ENCODE data around the gene REV1.

REV1 gene

DNA sequence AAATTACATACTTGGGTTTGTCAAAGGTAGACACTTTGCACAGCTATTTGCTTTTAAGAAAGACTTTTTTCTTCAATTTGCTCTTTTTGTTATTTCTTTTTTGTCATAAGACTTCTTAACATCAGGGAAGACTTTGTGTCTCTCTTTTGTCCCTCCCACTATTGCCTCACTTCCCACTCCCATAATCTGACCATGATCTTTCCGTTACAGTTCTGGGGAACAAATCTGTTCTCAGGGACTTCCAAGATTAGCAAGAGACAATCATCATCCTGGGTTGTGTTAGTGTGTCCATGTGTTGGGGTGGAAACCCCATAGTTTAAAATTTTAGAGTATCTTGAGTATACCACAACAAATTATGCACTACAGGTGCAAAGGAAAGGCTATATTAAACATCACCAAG, 75.3 kb downstream of the REV1 start:
- no peak overlapping the region for H3K9ac ChIP-seq (ENCODE audit: low read length)
- no peaks in the 10 kb centered on the region for H3F3A ChIP-seq (ENCODE audit: insufficient read depth, low read length)
- H3K9me2 ChIP-seq (replicated peaks; ENCODE audit: insufficient read depth, low read length), result no peaks in the 10 kb centered on the region
- H3K9me3 ChIP-seq (replicated peaks; ENCODE audit: insufficient read depth, low read length), result no peaks in the 10 kb centered on the region
- DNase-seq, result no peak
- TF ChIP-seq EZH2 (optimal IDR thresholded peaks at IDR 0.05; ENCODE audit: low read depth, low read length) (no peak), EZH2phosphoT487 (IDR thresholded peaks at IDR 0.05; ENCODE audit: low read length) (no peak)
- TF ChIP-seq, protein P1, sequence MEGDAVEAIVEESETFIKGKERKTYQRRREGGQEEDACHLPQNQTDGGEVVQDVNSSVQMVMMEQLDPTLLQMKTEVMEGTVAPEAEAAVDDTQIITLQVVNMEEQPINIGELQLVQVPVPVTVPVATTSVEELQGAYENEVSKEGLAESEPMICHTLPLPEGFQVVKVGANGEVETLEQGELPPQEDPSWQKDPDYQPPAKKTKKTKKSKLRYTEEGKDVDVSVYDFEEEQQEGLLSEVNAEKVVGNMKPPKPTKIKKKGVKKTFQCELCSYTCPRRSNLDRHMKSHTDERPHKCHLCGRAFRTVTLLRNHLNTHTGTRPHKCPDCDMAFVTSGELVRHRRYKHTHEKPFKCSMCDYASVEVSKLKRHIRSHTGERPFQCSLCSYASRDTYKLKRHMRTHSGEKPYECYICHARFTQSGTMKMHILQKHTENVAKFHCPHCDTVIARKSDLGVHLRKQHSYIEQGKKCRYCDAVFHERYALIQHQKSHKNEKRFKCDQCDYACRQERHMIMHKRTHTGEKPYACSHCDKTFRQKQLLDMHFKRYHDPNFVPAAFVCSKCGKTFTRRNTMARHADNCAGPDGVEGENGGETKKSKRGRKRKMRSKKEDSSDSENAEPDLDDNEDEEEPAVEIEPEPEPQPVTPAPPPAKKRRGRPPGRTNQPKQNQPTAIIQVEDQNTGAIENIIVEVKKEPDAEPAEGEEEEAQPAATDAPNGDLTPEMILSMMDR (IDR thresholded peaks at IDR 0.05; ENCODE audit: low read length), result no peak
- no peaks in the 10 kb centered on the region; the same call in 1 of the 2 replicates for H4K20me1 ChIP-seq (ENCODE audit: insufficient read depth, low read length)
- H3K36me3 ChIP-seq (replicated peaks; ENCODE audit: insufficient read depth, low read length), result peaks cover 3% of the 10 kb centered on the region; the same call in 1 of the 2 replicates
- H2AFZ ChIP-seq (ENCODE audit: low read length), result no peak overlapping the region
- H3K4me3 ChIP-seq (ENCODE audit: low read length), result no peak overlapping the region
- H3K27me3 ChIP-seq (replicated peaks; ENCODE audit: insufficient read depth, low read length), result no peaks in the 10 kb centered on the region
- no peak overlapping the region for H3K4me2 ChIP-seq (ENCODE audit: low read depth, low read length)
- no peaks in the 10 kb centered on the region for H3K79me2 ChIP-seq (ENCODE audit: low read length)
- no peak overlapping the region for H3K27ac ChIP-seq (ENCODE audit: low read length)
- H3K4me1 ChIP-seq (ENCODE audit: low read length), result no peaks in the 10 kb centered on the region

DNA sequence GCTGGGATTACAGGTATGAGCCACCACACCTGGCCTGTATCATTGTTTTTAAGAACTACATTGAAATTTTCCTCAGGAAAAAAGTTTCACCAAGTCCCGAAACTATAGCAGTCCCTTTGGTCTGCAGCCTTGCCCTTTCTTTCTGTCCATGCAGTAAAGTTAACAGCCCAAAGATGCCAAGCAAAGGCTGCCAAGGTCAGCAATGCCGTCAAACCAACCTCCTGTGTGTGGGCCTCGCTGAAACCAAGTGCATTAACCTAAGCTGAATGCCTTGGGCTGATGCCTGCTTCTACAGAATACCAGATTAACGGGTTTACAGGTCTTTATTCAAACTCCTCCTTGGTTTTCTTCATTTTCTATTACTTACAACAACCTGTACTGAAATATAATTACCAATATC, 79.5 kb downstream of the REV1 start:
- Histone ChIP-seq H3K36me3 (replicated peaks; ENCODE audit: insufficient read depth, low read length) (peaks cover 12% of the 10 kb centered on the region; the same call in 1 of the 2 replicates), H3K9me2 (replicated peaks; ENCODE audit: insufficient read depth, low read length) (no peaks in the 10 kb centered on the region), H3K9me3 (replicated peaks; ENCODE audit: insufficient read depth, low read length) (no peaks in the 10 kb centered on the region), H3K9ac (ENCODE audit: low read length) (no peak overlapping the region), H3K27ac (ENCODE audit: low read length) (no peak overlapping the region), H2AFZ (ENCODE audit: low read length) (no peak overlapping the region), H3K79me2 (ENCODE audit: low read length) (no peaks in the 10 kb centered on the region), H3K4me3 (ENCODE audit: low read length) (no peak overlapping the region), H4K20me1 (ENCODE audit: insufficient read depth, low read length) (no peaks in the 10 kb centered on the region; the same call in 1 of the 2 replicates), H3F3A (ENCODE audit: insufficient read depth, low read length) (no peaks in the 10 kb centered on the region), H3K4me2 (ENCODE audit: low read depth, low read length) (no peak overlapping the region), H3K4me1 (ENCODE audit: low read length) (no peaks in the 10 kb centered on the region), H3K27me3 (replicated peaks; ENCODE audit: insufficient read depth, low read length) (no peaks in the 10 kb centered on the region)
- DNase-seq, result no peak
- no peak for TF ChIP-seq EZH2 (optimal IDR thresholded peaks at IDR 0.05; ENCODE audit: low read depth, low read length)

DNA sequence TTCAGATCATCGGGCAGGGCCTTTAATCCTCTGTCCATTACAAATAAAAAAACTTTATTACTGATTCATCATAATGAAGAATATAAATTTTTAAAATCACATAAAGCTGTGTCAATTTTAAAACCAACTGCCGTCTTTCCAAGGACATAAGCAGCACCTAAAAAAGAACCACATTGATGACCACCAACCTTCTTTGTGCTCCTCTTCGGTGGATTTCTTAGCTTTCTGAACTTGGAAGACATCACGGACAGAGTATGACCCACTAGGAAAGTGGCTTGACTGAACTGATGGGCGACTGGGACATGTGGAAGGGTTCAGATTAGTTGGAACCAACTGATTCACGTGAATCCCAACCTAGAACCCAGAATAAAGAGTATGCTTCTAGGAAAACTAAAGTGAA, 83.7 kb downstream of the REV1 start:
- Histone ChIP-seq H3K79me2 (ENCODE audit: low read length) (no peaks in the 10 kb centered on the region), H3K4me2 (ENCODE audit: low read depth, low read length) (no peak overlapping the region), H4K20me1 (ENCODE audit: insufficient read depth, low read length) (no peaks in the 10 kb centered on the region), H3K9me2 (replicated peaks; ENCODE audit: insufficient read depth, low read length) (no peaks in the 10 kb centered on the region), H3K9me3 (replicated peaks; ENCODE audit: insufficient read depth, low read length) (no peaks in the 10 kb centered on the region), H3K27ac (ENCODE audit: low read length) (no peak overlapping the region), H3K27me3 (replicated peaks; ENCODE audit: insufficient read depth, low read length) (no peaks in the 10 kb centered on the region), H3K4me1 (ENCODE audit: low read length) (no peaks in the 10 kb centered on the region), H3K9ac (ENCODE audit: low read length) (no peak overlapping the region), H3F3A (ENCODE audit: insufficient read depth, low read length) (no peaks in the 10 kb centered on the region), H2AFZ (ENCODE audit: low read length) (no peak overlapping the region), H3K36me3 (replicated peaks; ENCODE audit: insufficient read depth, low read length) (peaks cover 13% of the 10 kb centered on the region; the same call in 1 of the 2 replicates), H3K4me3 (ENCODE audit: low read length) (no peak overlapping the region)
- DNase-seq, result no peak
- TF ChIP-seq, protein P1 (IDR thresholded peaks at IDR 0.05; ENCODE audit: low read length), result no peak
- TF ChIP-seq EZH2phosphoT487 (IDR thresholded peaks at IDR 0.05; ENCODE audit: low read length) (no peak), EZH2 (optimal IDR thresholded peaks at IDR 0.05; ENCODE audit: low read depth, low read length) (no peak)

DNA sequence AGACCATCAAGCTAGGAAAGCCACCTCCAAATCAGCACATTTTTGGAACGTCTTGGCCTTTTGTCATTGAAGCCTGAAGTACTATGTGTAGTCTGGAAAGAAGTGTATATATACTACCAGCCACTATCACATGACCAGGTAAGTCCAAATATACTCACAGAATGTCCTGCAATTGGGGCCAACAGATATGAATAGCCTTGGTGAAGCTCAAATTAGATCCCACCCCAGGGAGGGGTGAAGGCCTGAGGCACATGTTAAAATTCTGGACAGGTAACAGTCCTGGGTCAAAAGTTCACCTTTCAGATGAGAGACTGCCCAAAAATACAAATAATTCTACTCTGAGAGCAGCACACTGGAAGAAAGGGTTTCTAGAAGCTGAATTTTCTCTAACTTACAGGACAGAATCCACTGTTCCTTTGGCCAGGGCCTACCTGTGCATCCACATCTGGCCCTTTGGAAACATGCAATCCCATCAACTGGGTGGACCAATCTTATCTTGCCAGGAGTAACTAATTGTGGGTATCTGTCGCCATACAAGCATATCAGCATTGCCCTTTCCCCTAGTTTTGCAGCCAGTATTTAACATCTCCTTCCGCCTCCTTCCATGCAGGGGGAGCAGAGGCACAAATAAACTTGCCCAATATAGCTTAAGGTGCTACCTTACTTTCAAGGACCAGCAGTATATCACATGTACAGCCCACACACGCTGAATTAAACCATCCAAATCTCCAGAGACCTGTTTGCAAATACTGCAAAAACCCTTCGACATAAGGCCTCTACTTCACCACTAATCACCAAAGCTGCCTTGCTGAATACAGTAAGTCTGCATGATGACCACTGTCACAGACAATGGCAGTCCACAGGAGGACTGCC, 84.8 kb downstream of the REV1 start:
- Histone ChIP-seq H3K27ac (ENCODE audit: low read length) (no peak overlapping the region), H3K9ac (ENCODE audit: low read length) (no peak overlapping the region), H3K9me3 (replicated peaks; ENCODE audit: insufficient read depth, low read length) (no peaks in the 10 kb centered on the region), H3K36me3 (replicated peaks; ENCODE audit: insufficient read depth, low read length) (peaks cover 13% of the 10 kb centered on the region; the same call in 1 of the 2 replicates), H3K79me2 (ENCODE audit: low read length) (no peaks in the 10 kb centered on the region), H3F3A (ENCODE audit: insufficient read depth, low read length) (no peaks in the 10 kb centered on the region), H4K20me1 (ENCODE audit: insufficient read depth, low read length) (no peaks in the 10 kb centered on the region), H3K4me1 (ENCODE audit: low read length) (no peaks in the 10 kb centered on the region), H3K4me2 (ENCODE audit: low read depth, low read length) (no peak overlapping the region), H3K27me3 (replicated peaks; ENCODE audit: insufficient read depth, low read length) (no peaks in the 10 kb centered on the region), H3K4me3 (ENCODE audit: low read length) (no peak overlapping the region), H2AFZ (ENCODE audit: low read length) (no peak overlapping the region), H3K9me2 (replicated peaks; ENCODE audit: insufficient read depth, low read length) (no peaks in the 10 kb centered on the region)
- TF ChIP-seq EZH2phosphoT487 (IDR thresholded peaks at IDR 0.05; ENCODE audit: low read length) (no peak), EZH2 (optimal IDR thresholded peaks at IDR 0.05; ENCODE audit: low read depth, low read length) (no peak)
- TF ChIP-seq, protein P1 (IDR thresholded peaks at IDR 0.05; ENCODE audit: low read length), result no peak
- DNase-seq, result no peak
